ENCODE data around the gene S100PBP.
A peak's percentile ranks its signal among the peaks of the same experiment; 100 is the strongest.
"Not testable (repeated sequence)": the region's sequence is repeated elsewhere in the genome, so short reads cannot be mapped to it uniquely, and the experiment has no call there.

The S100PBP gene

DNA sequence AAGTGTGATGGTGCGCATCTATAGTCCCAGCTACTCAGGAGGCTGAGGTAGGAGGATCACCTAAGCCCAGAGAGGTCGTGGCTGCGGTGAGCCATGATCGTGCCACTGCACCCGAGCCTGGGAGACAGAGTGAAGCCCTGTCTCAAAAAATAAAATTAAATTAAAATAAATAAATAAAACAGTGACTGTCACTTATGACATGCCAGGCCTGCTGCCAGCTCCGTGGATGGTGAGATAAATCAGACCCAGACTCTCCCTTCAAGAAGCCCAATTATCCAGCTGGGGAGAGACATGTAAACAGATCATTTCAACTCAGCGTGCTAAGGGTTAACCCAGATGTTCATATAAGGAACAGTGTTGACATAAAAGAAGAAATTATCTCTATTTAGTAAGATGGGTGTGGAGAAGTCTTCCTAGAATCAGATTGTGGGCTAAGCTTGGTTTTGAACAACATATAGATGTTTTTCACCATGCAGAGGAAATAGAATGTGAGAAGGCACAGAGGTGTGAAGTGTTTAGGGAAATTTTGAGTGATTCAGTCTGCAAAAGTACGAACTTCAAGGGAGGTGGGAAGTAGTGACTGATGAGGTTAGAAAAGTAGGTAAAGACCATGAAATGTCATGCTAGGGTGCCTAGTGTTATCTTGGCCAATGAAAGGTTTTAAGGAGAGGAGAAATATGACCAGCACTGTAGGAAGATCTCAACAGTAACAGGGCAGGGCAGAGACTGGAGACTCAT lies 18.6 kb upstream of the S100PBP start:
- TF ChIP-seq, protein P1, sequence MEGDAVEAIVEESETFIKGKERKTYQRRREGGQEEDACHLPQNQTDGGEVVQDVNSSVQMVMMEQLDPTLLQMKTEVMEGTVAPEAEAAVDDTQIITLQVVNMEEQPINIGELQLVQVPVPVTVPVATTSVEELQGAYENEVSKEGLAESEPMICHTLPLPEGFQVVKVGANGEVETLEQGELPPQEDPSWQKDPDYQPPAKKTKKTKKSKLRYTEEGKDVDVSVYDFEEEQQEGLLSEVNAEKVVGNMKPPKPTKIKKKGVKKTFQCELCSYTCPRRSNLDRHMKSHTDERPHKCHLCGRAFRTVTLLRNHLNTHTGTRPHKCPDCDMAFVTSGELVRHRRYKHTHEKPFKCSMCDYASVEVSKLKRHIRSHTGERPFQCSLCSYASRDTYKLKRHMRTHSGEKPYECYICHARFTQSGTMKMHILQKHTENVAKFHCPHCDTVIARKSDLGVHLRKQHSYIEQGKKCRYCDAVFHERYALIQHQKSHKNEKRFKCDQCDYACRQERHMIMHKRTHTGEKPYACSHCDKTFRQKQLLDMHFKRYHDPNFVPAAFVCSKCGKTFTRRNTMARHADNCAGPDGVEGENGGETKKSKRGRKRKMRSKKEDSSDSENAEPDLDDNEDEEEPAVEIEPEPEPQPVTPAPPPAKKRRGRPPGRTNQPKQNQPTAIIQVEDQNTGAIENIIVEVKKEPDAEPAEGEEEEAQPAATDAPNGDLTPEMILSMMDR (IDR thresholded peaks at IDR 0.05; ENCODE audit: low read depth, low read length): no peak
- H3K4me3 ChIP-seq (ENCODE audit: low read depth, low read length): no peak overlapping the region
- no peak for DNase-seq (ENCODE audit: low read depth, low spot score)
- in situ Hi-C loops (cut with HindIII; ENCODE audit: low sequenced_read_pairs): no loop called here

DNA sequence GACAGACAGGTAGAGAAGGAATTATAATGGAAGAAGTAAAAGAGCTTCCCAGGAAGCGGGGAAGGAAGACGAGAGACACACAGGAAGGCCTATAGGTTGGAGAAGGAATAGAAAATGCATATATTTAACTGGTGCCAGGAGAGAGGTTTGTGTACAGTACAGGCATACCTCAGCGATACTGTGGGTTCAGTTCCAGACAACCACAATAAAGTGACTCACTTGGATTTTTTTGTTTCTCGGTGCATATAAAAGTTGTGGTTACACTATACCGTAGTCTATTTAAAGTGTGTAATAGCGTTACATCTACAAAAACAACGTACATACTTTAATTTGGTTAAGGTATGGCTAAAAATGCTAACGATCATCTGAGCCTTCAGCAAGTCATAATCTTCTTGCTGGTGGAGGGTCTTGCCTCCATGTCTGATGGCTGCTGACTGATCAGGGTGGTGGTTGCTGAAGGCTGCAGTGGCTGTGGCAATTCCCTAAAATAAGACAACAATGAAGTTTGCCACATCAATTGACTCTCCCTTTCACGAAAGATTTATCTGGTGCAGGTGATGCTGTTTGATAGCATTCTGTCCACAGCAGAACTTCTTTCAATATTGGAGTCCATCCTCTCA lies 16.2 kb upstream of the S100PBP start:
- in situ Hi-C loops (cut with HindIII; ENCODE audit: low sequenced_read_pairs): no loop called here
- DNase-seq (ENCODE audit: low read depth, low spot score): peak; percentile 88
- no peak overlapping the region for H3K4me3 ChIP-seq (ENCODE audit: low read depth, low read length)
- TF ChIP-seq, protein P1 (IDR thresholded peaks at IDR 0.05; ENCODE audit: low read depth, low read length): no peak

DNA sequence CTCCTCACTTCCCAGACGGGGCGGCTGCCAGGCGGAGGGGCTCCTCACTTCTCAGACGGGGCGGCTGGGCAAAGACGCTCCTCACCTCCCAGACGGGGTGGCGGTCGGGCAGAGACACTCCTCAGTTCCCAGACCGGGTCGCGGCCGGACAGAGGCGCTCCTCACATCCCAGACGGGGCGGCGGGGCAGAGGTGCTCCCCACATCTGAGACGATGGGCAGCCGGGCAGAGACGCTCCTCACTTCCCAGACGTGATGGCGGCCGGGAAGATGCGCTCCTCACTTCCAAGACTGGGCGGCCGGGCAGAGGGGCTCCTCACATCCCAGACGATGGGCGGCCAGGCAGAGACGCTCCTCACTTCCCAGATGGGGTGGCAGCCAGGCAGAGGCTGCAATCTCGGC lies 13.0 kb upstream of the S100PBP start:
- in situ Hi-C loops (cut with HindIII; ENCODE audit: low sequenced_read_pairs); DNase-seq (ENCODE audit: low read depth, low spot score); H3K4me3 ChIP-seq (ENCODE audit: low read depth, low read length): not testable (repeated sequence)

GRCh38 chr1:32806290-32806689 lies 11.2 kb upstream of the S100PBP start:
- TF ChIP-seq, protein P1 (IDR thresholded peaks at IDR 0.05; ENCODE audit: low read depth, low read length): no peak
- in situ Hi-C loops (cut with HindIII; ENCODE audit: low sequenced_read_pairs): no loop called here
- H3K4me3 ChIP-seq (ENCODE audit: low read depth, low read length): no peak overlapping the region
- DNase-seq (ENCODE audit: low read depth, low spot score): no peak

- DNase-seq (ENCODE audit: low read depth, low spot score): no peak
- in situ Hi-C loops (cut with HindIII; ENCODE audit: low sequenced_read_pairs): no loop called here
- no peak overlapping the region for H3K4me3 ChIP-seq (ENCODE audit: low read depth, low read length)
- TF ChIP-seq, protein P1 (IDR thresholded peaks at IDR 0.05; ENCODE audit: low read depth, low read length): no peak
Measured at GRCh38 chr1:32806910-32807523, 10.4 kb upstream of the S100PBP start.

DNA sequence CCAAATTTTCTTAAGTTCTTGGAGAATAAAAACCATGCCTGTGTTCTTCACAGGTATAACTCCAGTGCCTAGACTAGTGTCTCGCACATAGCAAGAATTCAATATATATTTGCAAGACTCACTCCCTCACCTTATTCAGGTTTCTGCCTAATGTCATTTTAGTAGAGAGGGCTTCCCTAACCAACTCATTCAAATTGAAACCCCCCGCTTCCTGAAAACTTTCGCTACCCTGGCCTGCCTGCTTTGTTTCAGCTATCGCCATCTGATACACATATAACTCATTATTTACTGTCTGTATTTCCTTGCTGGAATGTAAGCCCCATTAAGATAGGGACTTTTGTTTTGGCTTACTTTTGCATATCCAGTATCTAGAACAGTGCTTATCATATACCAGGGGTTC lies 8.9 kb upstream of the S100PBP start:
- no peak for DNase-seq (ENCODE audit: low read depth, low spot score)
- TF ChIP-seq, protein P1 (IDR thresholded peaks at IDR 0.05; ENCODE audit: low read depth, low read length): no peak
- in situ Hi-C loops (cut with HindIII; ENCODE audit: low sequenced_read_pairs): no loop called here
- no peak overlapping the region for H3K4me3 ChIP-seq (ENCODE audit: low read depth, low read length)

DNA sequence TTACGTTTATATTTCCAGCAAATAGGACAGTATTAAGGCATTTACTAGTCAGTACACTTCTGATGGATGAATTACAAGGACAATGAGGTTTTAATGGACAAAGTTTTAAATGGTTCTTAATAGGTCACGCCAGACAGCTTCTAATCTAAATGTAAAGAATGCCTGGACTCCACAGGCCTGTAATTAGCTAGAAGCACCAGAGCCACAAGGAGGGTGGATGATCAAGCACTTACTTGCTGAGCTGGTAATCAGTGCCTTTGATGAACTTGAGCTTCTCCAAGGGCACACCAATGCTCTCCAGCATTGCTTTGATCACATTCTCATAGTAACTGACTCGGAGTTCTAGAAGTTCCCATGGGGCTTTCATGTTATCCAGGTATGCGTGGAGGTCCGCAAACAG lies 7.1 kb upstream of the S100PBP start:
- in situ Hi-C loops (cut with HindIII; ENCODE audit: low sequenced_read_pairs): no loop called here
- DNase-seq (ENCODE audit: low read depth, low spot score): no peak

More for the DNA sequence above, 7.1 kb upstream of the S100PBP start:
- H3K4me3 ChIP-seq (ENCODE audit: low read depth, low read length): no peak overlapping the region
- TF ChIP-seq, protein P1 (IDR thresholded peaks at IDR 0.05; ENCODE audit: low read depth, low read length): no peak

Data from astrocyte of the spinal cord (primary cell).